GM12878 (cell line): ENCODE data around the gene FOXL1. TPM values are rescaled to one million over a fixed set of nuclear protein-coding genes. Genes with fewer than 3 reads are reported as not detected.

Source experiments
- ATAC-seq: fragments of 200-7000 bp; cut with Tn5 transposase; 3 replicates; pipeline ENCODE4 v1.9.1; 2020; ENCODE audit warnings: mild to moderate bottlenecking, moderate library complexity
- BruUV-seq: library from RNA; stranded (reverse); fragments of 400-500 nt; replicated peaks from 2 replicates; lab custom pipeline; 2021; lab: Mats Ljungman, UMichigan
- CTCF ChIA-PET: fragments of 300-600 bp; sonication (Branson Sonifier 250); formaldehyde crosslinking; extraction: SDS; loops from one replicate; lab custom pipeline; 2021; ENCODE audit warnings: inconsistent platforms; lab: Yijun Ruan, JAX
- POLR2A ChIA-PET: fragments of 350-600 bp; formaldehyde crosslinking; extraction: SDS; loops from one replicate; lab custom pipeline; 2021; ENCODE audit warnings: inconsistent platforms; lab: Charles Lee
- RAD21 ChIA-PET: fragments of 300-600 bp; sonication (Branson Sonifier 250); formaldehyde crosslinking; loops from one replicate; lab custom pipeline; 2023; ENCODE audit warnings: antibody characterized with exemption; ENCODE audit not compliant: unreplicated experiment; lab: Charles Lee
- SMC1A ChIA-PET: fragments of 300-600 bp; sonication (Branson Sonifier 250); formaldehyde crosslinking; loops from one replicate; lab custom pipeline; 2023; ENCODE audit not compliant: unreplicated experiment, uncharacterized antibody; lab: Charles Lee
- DNase-seq: peaks from one replicate; pipeline ENCODE4 v3.0.0-alpha.2; 2011; ENCODE audit warnings: low read depth, low spot score
- FAIRE-seq: peaks from 3 replicates; lab custom pipeline; 2011; peaks lifted over from hg19 to GRCh38; lab: Jason Lieb, UNC
- H2AFZ ChIP-seq: 2 replicates; pipeline ENCODE4 v1.6.0; 2011; ENCODE audit warnings: low read depth, low read length, control low read depth; ENCODE audit not compliant: control insufficient read depth
- H3K27ac ChIP-seq: 2 replicates; pipeline ENCODE4 v1.5.1; 2011; ENCODE audit warnings: control low read depth; ENCODE audit not compliant: control insufficient read depth, insufficient read depth
- H3K27me3 ChIP-seq, 2 experiments: replicated peaks in 1 of 2; 2 replicates each; pipeline versions ENCODE4 v1.6.0 to v1.6.1; 2011; ENCODE audit warnings: low read length in 1 of 2; ENCODE audit not compliant: control insufficient read depth in 2 of 2, insufficient read depth in 2 of 2
- H3K36me3 ChIP-seq, 2 experiments: 2 replicates each; pipeline ENCODE4 v1.5.1; 2011; ENCODE audit warnings: low read length in 1 of 2; ENCODE audit not compliant: control insufficient read depth in 2 of 2, insufficient read depth in 2 of 2
- H3K4me1 ChIP-seq: 2 replicates; pipeline ENCODE4 v1.6.1; 2011; ENCODE audit warnings: mild to moderate bottlenecking, low read length, moderate library complexity, mixed read lengths; ENCODE audit not compliant: control insufficient read depth, insufficient read depth
- H3K4me2 ChIP-seq: 2 replicates; pipeline ENCODE4 v1.6.0; 2011; ENCODE audit warnings: control low read depth; ENCODE audit not compliant: control insufficient read depth, insufficient read depth
- H3K4me3 ChIP-seq: fragments of 200-600 bp; sonication (generic); 2 replicates; pipeline ENCODE4 v1.5.1; 2016
- H3K79me2 ChIP-seq: 2 replicates; pipeline ENCODE4 v1.6.0; 2011; ENCODE audit warnings: low read length; ENCODE audit not compliant: control insufficient read depth, insufficient read depth
- H3K9ac ChIP-seq: 2 replicates; pipeline ENCODE4 v1.8.0; 2011; ENCODE audit warnings: low read length, control low read depth, mixed read lengths; ENCODE audit not compliant: control insufficient read depth, insufficient read depth
- H3K9me3 ChIP-seq: replicated peaks from 3 replicates; pipeline ENCODE4 v1.5.1; 2011; ENCODE audit warnings: mild to moderate bottlenecking, low read length; ENCODE audit not compliant: control insufficient read depth, insufficient read depth
- H4K20me1 ChIP-seq: 2 replicates; pipeline ENCODE4 v1.6.0; 2011; ENCODE audit not compliant: control insufficient read depth, insufficient read depth
- BHLHE40 ChIP-seq, 2 experiments: fragments of 450-650 bp in 1 of 2; IDR thresholded peaks; 2 replicates each; pipeline ENCODE4 v1.6.1; 2011 to 2017; ENCODE audit warnings: low read depth in 2 of 2, borderline replicate concordance in 1 of 2, improper control_type of control experiment in 1 of 2, low read length in 1 of 2, mild to moderate bottlenecking in 1 of 2
- CTCF ChIP-seq, 3 experiments: IDR thresholded peaks in 2 of 3; conservative IDR thresholded peaks in 1 of 3; 2 replicates each; pipeline ENCODE4 v1.5.1; 2011; ENCODE audit warnings: low read depth in 3 of 3, low read length in 3 of 3, mild to moderate bottlenecking in 3 of 3, control low read depth in 2 of 3, moderate library complexity in 2 of 3, inconsistent platforms in 1 of 3, mixed read lengths in 1 of 3; ENCODE audit not compliant: control insufficient read depth in 2 of 3, insufficient read depth in 1 of 3; ENCODE audit errors: extremely low read depth in 1 of 3
- EED ChIP-seq: sonication (generic); IDR thresholded peaks from 2 replicates; pipeline ENCODE4 v1.6.1; 2016; ENCODE audit warnings: antibody characterized with exemption, low read depth
- IRF3 ChIP-seq: fragments of 450-650 bp; IDR thresholded peaks from 2 replicates; pipeline ENCODE4 v1.6.1; 2014; ENCODE audit warnings: mild to moderate bottlenecking
- IRF4 ChIP-seq: IDR thresholded peaks from 2 replicates; pipeline ENCODE4 v1.6.1; 2011; ENCODE audit warnings: low read depth, low read length
- JUND ChIP-seq: IDR thresholded peaks from 2 replicates; pipeline ENCODE4 v1.6.1; 2012; ENCODE audit warnings: low read depth, mild to moderate bottlenecking, low read length, improper control_type of control experiment, moderate library complexity
- KAT2A ChIP-seq: conservative IDR thresholded peaks from 2 replicates; pipeline ENCODE4 v1.6.1; 2011; ENCODE audit warnings: low read depth, low read length; ENCODE audit not compliant: control insufficient read depth
- MTA3 ChIP-seq: IDR thresholded peaks from 2 replicates; pipeline ENCODE4 v1.6.1; 2012; ENCODE audit warnings: low read length, inconsistent platforms, borderline replicate concordance
- NFIC ChIP-seq: IDR thresholded peaks from 2 replicates; pipeline ENCODE4 v1.6.1; 2012; ENCODE audit warnings: low read depth, mild to moderate bottlenecking, inconsistent platforms, low read length, moderate library complexity
- NFYB ChIP-seq: IDR thresholded peaks from 2 replicates; pipeline ENCODE4 v1.6.1; 2011; ENCODE audit warnings: low read depth, mild to moderate bottlenecking, low read length, improper control_type of control experiment, moderate library complexity; ENCODE audit not compliant: insufficient read depth
- NR2C1 ChIP-seq: fragments of 450-650 bp; IDR thresholded peaks from 2 replicates; pipeline ENCODE4 v1.6.1; 2017; ENCODE audit warnings: antibody characterized with exemption, mild to moderate bottlenecking, moderate library complexity
- SPI1 ChIP-seq: IDR thresholded peaks from 2 replicates; pipeline ENCODE4 v1.6.1; 2011; ENCODE audit warnings: low read depth, mild to moderate bottlenecking, low read length, moderate library complexity, borderline replicate concordance; ENCODE audit not compliant: insufficient read depth
- SRF ChIP-seq, 2 experiments: IDR thresholded peaks; 2 replicates each; pipeline ENCODE4 v1.6.1; 2011; ENCODE audit warnings: low read depth in 2 of 2, low read length in 2 of 2, mild to moderate bottlenecking in 1 of 2, moderate library complexity in 1 of 2
- STAT3 ChIP-seq: IDR thresholded peaks from 2 replicates; pipeline ENCODE4 v1.6.1; 2011; ENCODE audit warnings: low read depth, low read length, improper control_type of control experiment
- YBX1 ChIP-seq: fragments of 450-650 bp; IDR thresholded peaks from 2 replicates; pipeline ENCODE4 v1.6.1; 2016; ENCODE audit warnings: antibody characterized with exemption
- ZZZ3 ChIP-seq: IDR thresholded peaks from 2 replicates; pipeline ENCODE4 v1.6.1; 2011; ENCODE audit warnings: low read depth; ENCODE audit not compliant: control insufficient read depth, insufficient read length
- WGBS: methylation state at CpG from one replicate; pipeline ENCODE4 v1.1.6; 2016; ENCODE audit warnings: low lambda C conversion rate; ENCODE audit not compliant: insufficient replicate concordance, insufficient coverage; ENCODE audit errors: missing lambda C conversion rate; 5-methylcytosine and 5-hydroxymethylcytosine counted together
- in situ Hi-C: fragments of 300-500 bp; cut with MboI; formaldehyde crosslinking; loops from 9 replicates; pipeline ENCODE4 v1.14.3; 2018; ENCODE audit warnings: mixed read lengths
- intact Hi-C: fragments of 100-400 bp; cut with micrococcal nuclease; formaldehyde crosslinking; loops from one replicate; pipeline ENCODE4 v1.14.2; 2022; ENCODE audit not compliant: unreplicated experiment
- polyA plus RNA-seq, 11 experiments: library from polyadenylated mRNA; depleted of rRNA in 4 of 11; unstranded in 6 of 11; stranded (reverse) in 5 of 11; fragments of >200 nt; fragmentation: Nextera tagmentation in 4 of 11; fragmentation: Illumina TruSeq in 1 of 11; extraction: Ambion mirVana in 4 of 11; extraction: Trizol in 1 of 11; gene quantifications; 1 replicate in 1 of 11; 2 replicates in 10 of 11; pipeline versions ENCODE4 v1.2.1 to v1.2.3, GENCODE V29; 2011 to 2016; ENCODE audit warnings: inconsistent platforms in 2 of 11, missing spikeins in 2 of 11, low read depth in 1 of 11
- total RNA-seq, 4 experiments: library from RNA; depleted of rRNA in 3 of 4; stranded (reverse); fragments of >200 nt in 3 of 4; fragmentation: Illumina TruSeq in 1 of 4; extraction: Trizol in 1 of 4; gene quantifications; 2 replicates each; pipeline versions ENCODE4 v1.2.1 to v1.2.3, GENCODE V29; 2013 to 2021
- TF ChIP-seq, protein P1 (sequence below): fragments of 450-650 bp; IDR thresholded peaks from 2 replicates; pipeline ENCODE4 v1.6.1; 2017; ENCODE audit warnings: borderline replicate concordance
- TF ChIP-seq, protein P2 (sequence below): IDR thresholded peaks from 2 replicates; pipeline ENCODE4 v1.6.1; 2011; ENCODE audit warnings: mild to moderate bottlenecking, low read depth, low read length, moderate library complexity; ENCODE audit not compliant: insufficient replicate concordance

Gene FOXL1
- total and polyA plus RNA-seq, 10 of the 15 experiments (the other 5 are each of a cell fraction or from before 2014, with no cell fraction given), result 0.05 TPM; not detected in 9

- Histone ChIP-seq H3K4me3 (no peak overlapping the region), H3K27me3 (peaks cover 2 to 4% of the 10 kb centered on the region in 2 experiments; a peak in 3 of 4 replicates), H3K9ac (no peak overlapping the region), H3K79me2 (no peaks in the 10 kb centered on the region), H2AFZ (no peak overlapping the region), H3K9me3 (no peaks in the 10 kb centered on the region), H3K27ac (no peak overlapping the region), H3K4me1 (no peaks in the 10 kb centered on the region), H4K20me1 (no peaks in the 10 kb centered on the region), H3K4me2 (no peak overlapping the region)
- DNase-seq (no peak), FAIRE-seq (no peak), ATAC-seq (no peak)
- RAD21 ChIA-PET, result no interaction called here
- intact Hi-C loops (no loop called here), in situ Hi-C loops (no loop called here)
- WGBS, result 13% methylated on average over 10 of the region's 10 CpGs
- BruUV-seq, result no TSS peak
- POLR2A ChIA-PET, result no interaction called here
- SMC1A ChIA-PET, result interaction anchor here (0.9 to 1.1 kb wide), 2 partner anchors 26 to 276 kb away, joined by 3 to 4 read pairs; no protein-coding TSS in a partner anchor
- CTCF ChIA-PET, result no interaction called here
- TF ChIP-seq IRF4 (no peak), CTCF (IDR thresholded peaks at IDR 0.05 in 2 of 3, conservative IDR thresholded peaks at IDR 0.05 in 1 of 3; ENCODE audit: control insufficient read depth in 2 of 3, extremely low read depth in 1 of 3, insufficient read depth in 1 of 3, low read depth in 3 of 3, low read length in 3 of 3) (no peak), IRF3 (no peak), ZZZ3 (no peak), YBX1 (no peak), NFYB (no peak), NFIC (no peak), NR2C1 (no peak), MTA3 (no peak), BHLHE40 (IDR thresholded peaks at IDR 0.05; ENCODE audit: borderline replicate concordance in 1 of 2, low read depth in 2 of 2, low read length in 1 of 2) (no peak), SRF (IDR thresholded peaks at IDR 0.05; ENCODE audit: low read depth in 2 of 2, low read length in 2 of 2) (no peak), SPI1 (no peak), KAT2A (no peak), EED (no peak), JUND (no peak), STAT3 (no peak)
- TF ChIP-seq, protein P1, sequence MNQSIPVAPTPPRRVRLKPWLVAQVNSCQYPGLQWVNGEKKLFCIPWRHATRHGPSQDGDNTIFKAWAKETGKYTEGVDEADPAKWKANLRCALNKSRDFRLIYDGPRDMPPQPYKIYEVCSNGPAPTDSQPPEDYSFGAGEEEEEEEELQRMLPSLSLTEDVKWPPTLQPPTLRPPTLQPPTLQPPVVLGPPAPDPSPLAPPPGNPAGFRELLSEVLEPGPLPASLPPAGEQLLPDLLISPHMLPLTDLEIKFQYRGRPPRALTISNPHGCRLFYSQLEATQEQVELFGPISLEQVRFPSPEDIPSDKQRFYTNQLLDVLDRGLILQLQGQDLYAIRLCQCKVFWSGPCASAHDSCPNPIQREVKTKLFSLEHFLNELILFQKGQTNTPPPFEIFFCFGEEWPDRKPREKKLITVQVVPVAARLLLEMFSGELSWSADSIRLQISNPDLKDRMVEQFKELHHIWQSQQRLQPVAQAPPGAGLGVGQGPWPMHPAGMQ, result no peak
- TF ChIP-seq, protein P2, sequence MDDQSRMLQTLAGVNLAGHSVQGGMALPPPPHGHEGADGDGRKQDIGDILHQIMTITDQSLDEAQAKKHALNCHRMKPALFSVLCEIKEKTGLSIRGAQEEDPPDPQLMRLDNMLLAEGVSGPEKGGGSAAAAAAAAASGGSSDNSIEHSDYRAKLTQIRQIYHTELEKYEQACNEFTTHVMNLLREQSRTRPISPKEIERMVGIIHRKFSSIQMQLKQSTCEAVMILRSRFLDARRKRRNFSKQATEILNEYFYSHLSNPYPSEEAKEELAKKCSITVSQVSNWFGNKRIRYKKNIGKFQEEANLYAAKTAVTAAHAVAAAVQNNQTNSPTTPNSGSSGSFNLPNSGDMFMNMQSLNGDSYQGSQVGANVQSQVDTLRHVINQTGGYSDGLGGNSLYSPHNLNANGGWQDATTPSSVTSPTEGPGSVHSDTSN, result no peak
- TF ChIP-seq, all 136 proteins: peak for 0
- no peaks in the 10 kb centered on the region for H3K36me3 ChIP-seq
Measured at GRCh38 chr16:86595983-86596605, 17.7 kb downstream of the FOXL1 start.
